HG03095 (cell line): ENCODE results near the gene TXN.
"Not testable (repeated sequence)": the region's sequence is repeated elsewhere in the genome, so short reads cannot be mapped to it uniquely, and the experiment has no call there.

Source experiments
- ATAC-seq: cut with Tn5 transposase; IDR thresholded peaks from one replicate; pipeline ENCODE4 v1.9.1; 2021; ENCODE audit warnings: moderate library complexity; ENCODE audit not compliant: unreplicated experiment

TXN gene

DNA sequence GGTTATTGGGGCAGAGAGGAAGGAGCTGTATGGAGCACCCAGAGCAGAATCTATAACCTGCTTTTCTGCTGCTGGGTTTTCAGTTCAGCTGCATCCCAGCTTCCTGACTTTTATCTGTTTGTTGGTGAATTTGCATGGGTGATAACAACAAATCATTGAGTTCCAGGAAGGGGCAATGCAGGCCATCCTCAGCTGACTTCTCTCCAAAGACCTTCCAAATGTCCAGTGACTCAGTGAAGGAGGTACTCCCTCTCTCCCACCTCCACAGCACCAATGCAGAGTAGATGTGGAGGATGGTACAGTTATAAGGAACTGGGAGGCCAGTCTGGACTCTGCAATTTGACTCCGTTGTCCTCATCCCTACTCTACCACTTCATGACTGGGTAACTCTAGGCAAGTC, 1.6 kb upstream of the TXN start:
- ATAC-seq: no peak

DNA sequence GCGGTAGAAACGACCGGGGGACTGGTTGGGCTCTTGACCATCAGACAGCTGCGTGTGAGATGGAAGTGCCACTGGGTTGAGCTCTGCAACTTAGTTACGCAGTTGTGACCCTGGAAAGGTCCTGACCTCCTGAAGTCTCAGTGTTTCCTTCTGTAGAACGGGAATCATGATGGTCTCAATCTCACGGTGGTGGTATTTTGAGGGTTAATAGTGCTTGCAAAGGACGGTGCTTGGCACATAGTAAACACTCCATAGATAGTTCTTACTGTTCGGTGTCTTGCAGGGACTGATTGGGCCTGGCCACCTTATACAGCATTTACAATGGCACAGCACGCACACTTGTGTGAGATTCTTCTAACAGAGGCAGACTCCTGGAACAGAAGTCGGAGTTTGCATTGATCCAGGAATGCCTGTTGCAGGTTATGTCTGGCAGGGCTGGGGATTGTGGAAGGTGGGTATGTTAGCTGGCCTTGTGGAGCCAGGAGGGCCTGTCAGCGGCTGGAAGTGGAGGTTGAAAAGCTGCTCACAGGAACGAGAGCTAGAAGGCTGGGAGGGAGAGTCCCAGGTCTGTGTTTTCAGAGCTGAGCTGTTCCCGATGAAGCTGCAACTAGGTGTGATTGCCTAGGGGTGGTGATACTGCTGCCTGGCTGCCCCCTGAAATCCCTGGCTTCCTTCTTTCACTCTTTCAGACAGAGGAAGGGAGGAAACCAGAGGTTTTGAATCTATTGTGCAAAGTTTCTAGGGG, 962 bp upstream of the TXN start:
- no peak for ATAC-seq

DNA sequence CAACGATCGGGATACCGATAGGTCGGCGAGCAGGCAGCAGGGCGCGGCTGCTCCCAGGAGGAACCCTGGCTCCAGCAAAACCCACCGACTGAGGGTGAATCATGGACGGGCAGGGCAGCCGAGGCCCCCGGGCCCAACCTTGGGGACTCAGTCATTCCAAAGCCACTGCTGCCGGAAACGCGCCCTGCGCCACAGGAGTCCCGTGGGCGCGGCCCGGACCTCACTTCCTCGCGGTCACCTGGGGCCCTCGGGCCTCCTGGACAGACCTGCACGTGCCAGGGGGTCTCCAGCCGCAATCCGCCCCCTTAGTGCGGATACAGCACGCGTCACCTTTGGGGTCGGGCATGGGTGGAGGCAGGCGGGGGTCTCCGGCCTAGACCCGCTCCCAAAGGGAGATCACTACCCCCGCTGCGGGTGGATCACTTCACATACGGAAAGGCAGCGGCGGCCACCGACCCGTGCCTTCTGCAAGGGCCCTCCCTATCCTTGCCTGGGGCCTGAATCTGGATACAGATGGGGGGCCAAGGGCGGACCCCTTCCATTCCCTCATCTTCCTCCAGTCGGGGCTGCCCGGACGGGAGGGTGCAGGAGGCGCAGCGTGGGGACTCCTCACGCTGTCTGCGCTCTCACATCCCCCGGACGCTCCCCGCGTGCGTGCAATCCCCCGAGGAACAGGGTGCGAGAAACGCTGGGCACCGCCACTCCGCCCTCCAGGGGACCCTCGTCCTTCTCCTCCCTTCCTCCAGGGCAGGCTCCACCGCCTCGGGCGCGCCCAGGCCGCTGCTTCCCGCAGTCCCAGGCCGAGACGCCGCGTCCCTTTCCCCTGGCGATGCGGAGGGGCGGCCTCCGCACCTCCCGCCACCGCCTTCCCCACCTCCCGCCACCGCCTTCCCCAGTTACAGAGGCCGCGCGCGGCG, 586 bp downstream of the TXN start:
- peak; percentile 19 for ATAC-seq

DNA sequence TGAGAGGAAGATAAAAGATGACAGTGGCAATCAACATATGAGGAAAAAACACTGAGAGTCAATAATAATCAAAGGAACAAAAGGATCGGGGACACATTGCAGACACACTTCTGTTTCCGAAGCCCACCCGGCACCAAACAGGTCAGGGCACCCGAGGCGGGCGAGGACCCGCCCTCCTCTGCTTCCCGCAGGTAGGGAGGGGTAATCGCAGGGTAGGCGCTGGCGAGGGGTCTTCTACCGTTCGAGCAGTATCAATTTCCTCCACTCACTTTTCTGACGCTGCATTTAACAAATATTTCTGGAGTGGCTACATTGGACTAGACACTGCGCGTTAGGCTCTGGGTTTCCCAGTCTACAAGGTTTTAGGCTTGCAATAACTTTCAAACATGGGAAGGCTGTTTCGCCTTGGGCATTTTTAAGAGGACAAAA, 1.3 kb downstream of the TXN start:
- no peak for ATAC-seq

DNA sequence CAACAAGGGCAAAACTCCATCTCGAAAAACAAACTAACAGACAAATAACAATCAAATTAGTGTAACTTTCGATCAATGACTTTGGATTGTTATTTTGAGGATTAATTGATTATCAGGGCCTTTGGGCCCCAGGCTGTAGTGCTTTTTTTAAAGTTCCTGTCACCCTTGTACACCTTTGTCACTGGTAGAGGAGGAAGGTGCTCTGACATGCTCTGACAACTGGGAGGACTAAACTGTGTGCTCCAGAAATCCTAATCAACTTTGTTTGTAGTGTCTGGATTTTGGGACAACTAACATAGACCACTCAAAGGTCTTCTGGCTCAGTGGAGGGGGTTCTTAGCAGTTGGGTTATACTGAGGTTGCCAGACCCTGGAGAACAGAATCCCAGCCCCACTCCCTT, 1.8 kb downstream of the TXN start:
- no peak for ATAC-seq

DNA sequence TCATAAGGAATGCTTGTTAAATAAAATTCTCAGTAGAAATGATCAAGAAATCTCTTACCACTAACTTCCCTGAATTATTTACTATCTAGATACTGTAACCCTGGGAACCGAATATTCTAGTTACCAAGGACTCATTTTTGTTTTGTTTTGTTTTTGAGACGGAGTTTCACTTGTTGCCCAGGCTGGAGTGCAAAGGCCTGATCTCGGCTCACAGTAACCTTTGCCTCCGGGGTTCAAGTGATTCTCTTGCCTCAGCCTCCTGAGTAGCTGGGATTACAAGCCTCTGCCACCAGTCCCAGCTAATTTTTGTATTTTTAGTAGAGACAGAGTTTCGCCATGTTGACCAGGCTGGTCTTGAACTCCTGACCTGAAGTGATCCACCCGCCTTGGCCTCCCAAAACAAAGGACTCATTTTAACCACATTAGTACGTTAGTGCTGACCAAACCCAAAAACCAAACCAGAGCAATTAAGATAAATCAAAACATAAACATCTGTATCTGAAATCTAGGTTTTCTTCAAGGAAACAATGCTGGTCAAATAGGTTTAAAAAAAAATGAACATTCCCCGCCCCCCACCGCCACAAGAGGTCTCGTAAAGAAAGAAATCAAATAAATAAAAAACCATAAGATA, 3.7 kb downstream of the TXN start:
- no peak for ATAC-seq

DNA sequence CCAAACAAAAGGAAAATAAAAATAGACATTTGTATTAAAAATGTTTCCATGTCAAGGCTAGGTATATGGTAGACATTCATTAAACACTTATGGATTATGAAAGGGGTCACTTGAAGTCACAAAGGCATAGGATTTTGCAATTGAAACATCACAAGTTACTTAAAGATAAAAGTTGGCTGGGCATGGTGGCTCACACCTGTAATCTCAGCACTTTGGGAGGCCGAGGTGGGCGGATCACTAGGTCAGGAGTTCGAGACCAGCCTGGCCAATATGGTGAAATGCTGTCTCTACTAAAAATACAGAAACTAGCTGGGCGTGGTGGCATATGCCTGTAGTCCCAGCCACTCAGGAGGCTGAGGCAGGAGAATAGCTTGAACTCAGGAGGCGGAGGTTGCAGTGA, 4.5 kb downstream of the TXN start:
- ATAC-seq: not testable (repeated sequence)

DNA sequence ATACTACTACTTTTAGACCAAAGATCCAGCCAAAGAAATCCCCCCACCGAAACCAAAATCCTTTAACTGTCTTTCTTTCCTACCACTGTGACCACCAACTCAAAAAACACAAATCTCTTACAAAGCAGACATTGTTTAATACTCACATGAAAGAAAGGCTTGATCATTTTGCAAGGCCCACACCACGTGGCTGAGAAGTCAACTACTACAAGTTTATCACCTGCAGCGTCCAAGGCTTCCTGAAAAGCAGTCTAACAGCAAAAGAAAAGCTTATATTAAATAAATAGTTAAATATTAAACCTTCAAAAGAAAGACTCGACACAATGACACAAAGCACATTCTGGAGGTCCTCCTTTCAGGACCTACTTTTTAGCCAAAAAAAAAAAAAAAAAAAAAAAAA, 5.1 kb downstream of the TXN start:
- no peak for ATAC-seq

DNA sequence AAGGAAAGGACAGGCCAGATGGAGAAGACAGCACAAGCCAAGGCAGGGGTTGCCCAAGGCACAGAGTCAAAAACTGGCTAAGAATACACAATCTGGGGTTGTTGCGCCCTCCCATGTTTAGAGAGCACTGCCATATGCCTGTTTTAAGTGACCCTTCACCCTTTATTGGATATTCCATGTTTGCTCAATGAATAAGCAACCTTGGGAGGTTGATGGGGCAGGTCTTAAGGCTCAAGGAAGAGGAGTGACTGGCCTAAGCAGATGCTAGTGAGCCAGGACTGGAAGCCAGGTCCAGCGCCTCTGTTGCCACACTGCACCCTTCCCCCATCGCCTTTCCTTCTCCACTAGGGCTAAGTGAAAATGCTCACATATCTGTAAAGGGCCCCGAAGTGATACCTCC, 6.7 kb downstream of the TXN start:
- no peak for ATAC-seq

DNA sequence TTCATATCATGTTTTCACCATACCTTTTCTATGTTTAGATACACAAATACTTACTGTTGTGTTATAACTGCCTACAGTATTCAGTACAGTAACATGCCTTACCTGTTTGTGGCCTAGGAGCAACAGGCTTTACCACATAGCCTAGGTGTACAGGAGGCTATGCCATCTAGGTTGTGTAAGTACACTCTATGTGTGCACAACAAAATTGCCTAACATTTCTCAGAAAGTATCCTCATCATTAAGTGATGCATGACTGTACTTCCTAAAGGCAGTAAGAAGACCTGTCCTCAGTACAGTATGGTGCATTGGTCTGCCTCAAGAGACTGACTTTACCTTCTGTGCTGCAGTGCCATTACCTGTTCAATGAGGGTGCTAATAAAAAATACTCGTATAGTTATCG, 7.9 kb downstream of the TXN start:
- ATAC-seq: no peak

DNA sequence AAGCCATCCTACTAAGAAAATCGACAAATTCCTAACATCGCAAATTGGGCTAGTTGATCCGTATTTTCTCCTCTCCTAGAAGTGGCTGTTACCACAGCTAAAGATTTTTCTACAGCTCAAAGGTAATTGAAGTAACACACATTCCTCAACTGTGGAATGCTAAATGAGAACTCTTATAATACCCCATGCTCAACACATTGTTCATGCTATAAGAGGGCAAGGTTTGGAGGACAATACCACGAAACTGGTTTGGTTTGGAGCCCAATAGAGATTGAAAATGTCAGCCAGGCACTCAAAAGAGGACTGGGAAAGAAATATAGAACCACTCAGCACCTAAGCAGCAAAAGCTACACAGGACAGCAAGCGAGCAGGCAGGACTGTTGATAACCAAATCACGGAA, 10.1 kb downstream of the TXN start:
- ATAC-seq: no peak

DNA sequence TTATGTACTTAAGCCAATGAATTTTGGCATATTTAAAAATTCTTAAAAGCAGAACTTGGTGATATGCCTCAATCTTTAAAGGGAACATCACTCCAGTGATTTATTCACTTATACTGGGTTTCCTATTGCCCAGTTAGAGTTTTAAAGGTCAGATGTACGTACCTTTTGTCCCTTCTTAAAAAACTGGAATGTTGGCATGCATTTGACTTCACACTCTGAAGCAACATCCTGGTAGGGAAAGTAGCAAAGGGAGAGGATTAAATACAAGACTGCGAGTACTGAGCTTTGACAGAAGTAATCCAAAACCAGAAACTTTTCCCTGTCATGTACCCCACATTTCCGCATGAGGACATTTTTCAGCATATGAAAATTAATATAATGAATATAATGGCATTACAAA, 11.7 kb downstream of the TXN start:
- no peak for ATAC-seq

DNA sequence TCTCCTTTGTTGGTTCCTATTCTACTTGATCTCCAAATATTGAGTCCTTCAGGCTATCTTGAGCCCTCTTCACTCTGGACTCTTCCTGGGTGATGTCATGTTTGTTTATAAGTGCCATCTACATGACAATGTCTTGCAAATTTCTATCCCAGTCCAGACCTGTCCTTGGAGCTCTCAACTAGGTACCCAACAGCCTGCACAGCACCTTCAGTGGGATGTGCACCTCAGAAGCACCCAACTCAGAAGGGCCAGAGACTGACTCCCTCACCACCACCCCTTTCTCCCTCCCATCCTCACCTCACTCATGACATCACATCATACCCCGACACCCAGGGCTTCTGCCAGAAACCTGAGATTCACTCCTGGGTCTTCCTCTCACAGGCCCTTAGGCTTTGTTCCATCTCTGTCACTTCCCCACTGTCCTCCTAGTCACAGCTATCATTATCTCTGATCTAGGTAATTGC, 14.4 kb downstream of the TXN start:
- no peak for ATAC-seq

DNA sequence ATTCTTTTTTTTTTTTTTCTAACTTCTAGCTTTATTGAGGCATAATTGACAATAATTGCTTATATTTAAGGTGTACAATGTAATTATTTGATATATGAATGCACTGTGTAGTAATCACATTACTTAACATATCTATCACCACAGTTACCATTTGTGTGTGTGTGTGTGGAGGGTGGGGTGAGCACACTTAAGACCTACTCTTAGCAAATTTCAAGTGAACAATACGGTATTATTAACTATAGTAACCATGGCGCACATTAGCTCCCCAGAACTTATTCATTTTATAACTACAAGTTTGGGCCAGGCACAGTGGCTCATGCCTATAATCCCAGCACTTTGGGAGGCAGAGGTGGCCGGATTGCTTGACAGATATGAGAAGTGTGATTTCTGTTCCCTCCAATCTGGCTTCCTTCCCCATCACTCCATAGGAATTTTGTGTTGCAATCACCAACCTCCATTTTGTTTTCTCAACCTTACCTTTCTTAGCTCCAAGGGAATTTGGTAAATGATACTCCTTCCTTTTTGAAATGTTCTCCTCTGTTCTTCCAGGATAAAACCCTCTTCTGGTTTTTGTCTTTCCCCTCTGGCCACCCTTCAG, 14.9 kb downstream of the TXN start:
- no peak for ATAC-seq

DNA sequence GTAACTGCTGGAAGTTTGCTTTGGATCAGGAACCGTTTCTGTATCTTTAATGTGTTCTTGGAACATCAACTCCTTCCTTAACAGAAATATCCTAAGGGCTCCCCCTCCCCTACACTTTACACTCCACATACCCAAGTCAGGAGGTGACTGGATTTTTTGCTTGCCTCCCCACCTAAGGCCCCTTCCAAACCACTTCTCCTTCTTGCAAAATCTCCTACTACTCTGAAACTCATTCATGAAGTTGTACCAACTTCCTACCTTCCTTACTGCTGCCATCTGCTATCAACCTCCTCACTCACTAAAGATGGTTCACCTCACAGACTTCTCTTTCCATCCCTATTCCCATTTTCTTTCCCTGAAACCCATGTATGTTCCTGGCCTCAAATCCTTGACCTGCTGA, 16.1 kb downstream of the TXN start:
- no peak for ATAC-seq

DNA sequence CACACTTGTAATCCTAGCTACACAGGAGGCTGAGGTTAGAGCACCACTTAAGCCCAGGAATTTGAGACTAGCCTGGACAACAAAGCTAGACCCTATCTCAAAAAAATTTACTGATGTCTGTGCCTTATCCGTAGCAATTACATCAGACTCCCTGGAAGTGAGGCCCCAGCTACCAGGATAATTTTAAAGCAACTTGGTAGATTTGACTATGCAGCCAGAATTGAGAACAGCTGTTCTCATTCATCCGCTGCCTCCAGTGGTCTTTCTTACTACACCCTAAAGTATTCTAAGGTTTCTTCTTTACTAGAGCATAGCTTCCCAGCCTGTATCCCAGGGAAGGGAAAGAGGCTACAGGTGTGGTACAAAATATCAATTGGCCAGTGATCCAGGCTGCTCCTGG, 28.0 kb downstream of the TXN start:
- ATAC-seq: no peak

DNA sequence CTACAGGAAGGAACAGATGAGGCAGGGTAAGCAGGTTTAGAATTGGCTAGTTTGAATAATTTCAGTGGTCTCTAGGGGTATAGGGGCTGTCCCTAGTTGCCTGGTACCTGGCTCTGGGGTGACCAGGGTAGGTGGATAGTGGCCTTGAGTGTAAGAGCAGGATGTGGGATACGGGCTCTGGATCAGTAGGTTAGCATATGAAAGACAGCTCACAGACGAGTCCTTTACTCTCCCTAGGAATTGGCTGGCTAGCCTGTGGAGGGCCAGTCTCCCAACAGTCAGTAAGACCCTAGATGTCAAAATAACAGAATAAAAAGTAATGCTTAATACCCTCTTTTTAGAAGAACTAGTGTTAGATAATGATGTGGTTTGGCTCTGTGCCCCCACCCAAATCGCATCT, 31.7 kb downstream of the TXN start:
- no peak for ATAC-seq

DNA sequence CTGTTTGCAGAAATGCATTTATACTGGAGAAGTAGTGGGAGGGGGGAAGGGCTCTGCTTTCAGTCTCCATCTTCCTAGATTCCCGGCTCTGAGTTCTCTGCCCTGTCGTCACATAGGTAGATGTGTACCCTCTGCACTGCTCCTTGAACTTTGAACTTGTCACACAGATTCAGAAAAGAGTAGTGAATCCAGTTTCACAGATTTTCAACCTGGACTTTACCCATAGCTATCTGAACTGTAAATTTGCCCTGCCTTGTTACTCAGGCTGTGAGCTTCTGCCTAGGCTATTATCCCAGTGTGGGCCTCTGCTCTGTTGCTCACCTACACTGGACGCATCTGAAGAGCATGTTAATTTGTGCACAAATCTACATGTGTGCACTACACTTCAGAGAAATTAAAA, 35.5 kb downstream of the TXN start:
- no peak for ATAC-seq

DNA sequence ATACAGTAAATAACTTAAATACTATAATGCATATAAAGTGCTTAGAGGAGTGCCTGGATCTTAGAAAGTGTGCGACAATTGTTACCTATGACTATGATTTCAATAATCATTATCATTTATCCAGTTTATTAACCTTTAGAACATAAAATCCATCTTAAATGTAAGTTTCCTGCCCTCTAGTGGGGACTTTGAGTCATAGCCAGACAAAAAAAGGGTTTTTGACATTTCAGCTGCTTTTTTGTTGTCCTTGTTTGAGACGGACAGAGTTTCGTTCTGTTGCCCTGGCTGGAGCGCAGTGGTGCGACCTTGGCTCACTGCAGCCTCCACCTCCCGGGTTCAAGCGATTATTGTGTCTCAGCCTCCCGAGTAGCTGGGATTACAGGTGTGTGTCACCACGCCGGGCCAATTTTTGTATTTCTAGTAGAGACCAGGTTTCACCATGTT, 38.6 kb downstream of the TXN start:
- no peak for ATAC-seq

DNA sequence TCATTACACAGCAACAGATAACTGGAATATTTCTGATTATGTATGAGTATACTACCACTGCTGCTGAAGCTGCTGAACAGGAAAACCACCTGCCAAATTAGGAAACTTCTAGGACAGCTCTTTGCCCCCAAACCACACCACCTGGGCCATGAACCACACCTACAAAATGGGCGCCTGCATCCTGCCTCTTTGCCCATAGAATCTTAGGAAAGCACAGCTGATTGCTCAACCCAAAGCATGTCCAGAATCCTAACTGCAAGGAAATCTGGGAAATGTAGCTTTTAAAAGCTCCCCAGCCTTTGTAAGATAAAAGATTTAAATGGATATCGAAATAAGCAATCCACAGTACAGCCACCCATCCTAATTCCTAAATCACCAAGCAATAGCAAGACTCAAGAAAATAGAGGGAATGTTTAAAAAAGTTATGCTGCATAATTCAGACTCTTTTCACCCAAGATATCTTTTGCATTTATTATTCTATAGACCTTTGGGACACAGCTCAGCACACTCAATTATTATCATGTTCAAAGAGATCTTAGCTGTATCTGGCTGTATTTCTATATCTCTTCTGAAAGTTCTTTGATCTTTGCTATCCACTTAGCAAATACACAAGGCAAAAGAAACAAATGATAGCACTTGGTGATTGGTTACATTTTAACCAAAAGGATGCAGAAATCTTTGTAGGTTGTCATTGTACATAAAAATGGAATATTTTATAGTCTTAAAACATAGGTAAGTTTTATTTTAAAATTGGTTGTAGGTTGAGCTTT, 41.5 kb downstream of the TXN start:
- ATAC-seq: no peak

DNA sequence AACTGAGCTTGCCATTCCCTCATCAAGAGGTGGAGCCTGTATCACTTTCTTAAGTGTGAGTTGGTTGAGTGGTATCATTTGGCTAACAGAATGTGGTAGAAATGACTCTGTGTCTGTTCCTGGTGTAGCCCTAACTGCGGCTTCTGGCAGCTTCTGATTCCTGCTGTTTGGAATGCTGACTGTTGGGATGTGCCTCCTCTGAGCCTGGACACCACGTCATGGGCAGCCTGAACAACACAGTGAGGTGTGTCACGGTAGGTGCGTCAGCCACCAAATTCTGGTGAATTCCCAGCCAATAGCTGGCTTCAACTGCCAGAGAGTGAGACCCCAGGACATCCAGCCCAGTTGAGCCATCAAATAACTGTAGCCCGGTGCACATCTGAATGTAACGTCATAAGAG, 42.2 kb downstream of the TXN start:
- no peak for ATAC-seq
